BE2C (cell line): ENCODE results near the gene RSKR.
A peak's percentile ranks its signal among the peaks of the same experiment; 100 is the strongest.
"Not testable (repeated sequence)": the region's sequence is repeated elsewhere in the genome, so short reads cannot be mapped to it uniquely, and the experiment has no call there.

Experiments
- DNase-seq: peaks from one replicate; pipeline ENCODE4 v3.0.0-alpha.2; 2020
- H3K27me3 ChIP-seq: fragments of 250-450 bp; sonication (Bioruptor Pico); 2 replicates; pipeline ENCODE4 v1.5.1; 2020; ENCODE audit warnings: mild to moderate bottlenecking
- H3K36me3 ChIP-seq: fragments of 250-450 bp; sonication (Bioruptor Pico); 2 replicates; pipeline ENCODE4 v1.5.1; 2020; ENCODE audit warnings: mild to moderate bottlenecking
- H3K4me1 ChIP-seq: fragments of 250-450 bp; sonication (Bioruptor Pico); 2 replicates; pipeline ENCODE4 v1.5.1; 2020
- H3K4me3 ChIP-seq: 2 replicates; pipeline ENCODE4 v1.5.1; 2011; ENCODE audit warnings: low read depth, low read length
- H3K9me3 ChIP-seq: fragments of 250-450 bp; sonication (Bioruptor Pico); 2 replicates; pipeline ENCODE4 v1.5.1; 2020
- TF ChIP-seq, protein P1 (sequence below): IDR thresholded peaks from 2 replicates; pipeline ENCODE4 v1.5.1; 2012; ENCODE audit warnings: mild to moderate bottlenecking, low read depth, low read length

Gene RSKR

GRCh38 chr17:28612936-28613872 lies 781 bp downstream of the RSKR start:
- Histone ChIP-seq H3K9me3 (no peaks in the 10 kb centered on the region), H3K36me3 (peaks cover 13% of the 10 kb centered on the region), H3K27me3 (no peaks in the 10 kb centered on the region), H3K4me1 (no peaks in the 10 kb centered on the region), H3K4me3 (no peak overlapping the region)
- peak; percentile 45 for DNase-seq
- TF ChIP-seq, protein P1, sequence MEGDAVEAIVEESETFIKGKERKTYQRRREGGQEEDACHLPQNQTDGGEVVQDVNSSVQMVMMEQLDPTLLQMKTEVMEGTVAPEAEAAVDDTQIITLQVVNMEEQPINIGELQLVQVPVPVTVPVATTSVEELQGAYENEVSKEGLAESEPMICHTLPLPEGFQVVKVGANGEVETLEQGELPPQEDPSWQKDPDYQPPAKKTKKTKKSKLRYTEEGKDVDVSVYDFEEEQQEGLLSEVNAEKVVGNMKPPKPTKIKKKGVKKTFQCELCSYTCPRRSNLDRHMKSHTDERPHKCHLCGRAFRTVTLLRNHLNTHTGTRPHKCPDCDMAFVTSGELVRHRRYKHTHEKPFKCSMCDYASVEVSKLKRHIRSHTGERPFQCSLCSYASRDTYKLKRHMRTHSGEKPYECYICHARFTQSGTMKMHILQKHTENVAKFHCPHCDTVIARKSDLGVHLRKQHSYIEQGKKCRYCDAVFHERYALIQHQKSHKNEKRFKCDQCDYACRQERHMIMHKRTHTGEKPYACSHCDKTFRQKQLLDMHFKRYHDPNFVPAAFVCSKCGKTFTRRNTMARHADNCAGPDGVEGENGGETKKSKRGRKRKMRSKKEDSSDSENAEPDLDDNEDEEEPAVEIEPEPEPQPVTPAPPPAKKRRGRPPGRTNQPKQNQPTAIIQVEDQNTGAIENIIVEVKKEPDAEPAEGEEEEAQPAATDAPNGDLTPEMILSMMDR = peak; percentile 67

DNA sequence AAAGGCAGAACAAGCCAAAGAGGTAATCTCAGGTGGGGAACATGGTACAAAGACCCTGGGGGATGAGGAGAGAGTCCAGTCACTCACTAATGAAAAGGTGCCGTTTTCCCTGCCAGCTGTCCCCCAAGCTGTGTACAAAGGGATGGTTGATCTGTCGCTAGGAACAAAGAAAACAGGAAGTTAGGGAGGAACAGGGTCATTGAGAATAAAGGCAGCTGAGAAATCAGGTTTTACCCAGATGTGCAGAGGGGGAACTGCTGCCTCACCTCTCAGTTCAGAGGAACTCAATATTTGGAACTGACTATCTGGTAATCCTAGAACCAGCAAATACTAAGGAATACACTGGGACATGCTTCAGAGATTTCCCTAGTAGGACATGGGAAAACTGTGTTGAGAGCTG lies 1.5 kb downstream of the RSKR start:
- TF ChIP-seq, protein P1 = no peak
- no peak for DNase-seq
- H3K27me3 ChIP-seq = no peaks in the 10 kb centered on the region
- H3K36me3 ChIP-seq = peaks cover 13% of the 10 kb centered on the region
- no peak overlapping the region for H3K4me3 ChIP-seq
- no peaks in the 10 kb centered on the region for H3K9me3 ChIP-seq
- no peaks in the 10 kb centered on the region for H3K4me1 ChIP-seq

- Histone ChIP-seq H3K9me3 (no peaks in the 10 kb centered on the region), H3K27me3 (no peaks in the 10 kb centered on the region), H3K4me3 (no peak overlapping the region), H3K36me3 (no peaks in the 10 kb centered on the region), H3K4me1 (no peaks in the 10 kb centered on the region)
- DNase-seq = no peak
- TF ChIP-seq, protein P1 = no peak
These were observed 3.6 kb downstream of the RSKR start for GRCh38 chr17:28610376-28610775.

DNA sequence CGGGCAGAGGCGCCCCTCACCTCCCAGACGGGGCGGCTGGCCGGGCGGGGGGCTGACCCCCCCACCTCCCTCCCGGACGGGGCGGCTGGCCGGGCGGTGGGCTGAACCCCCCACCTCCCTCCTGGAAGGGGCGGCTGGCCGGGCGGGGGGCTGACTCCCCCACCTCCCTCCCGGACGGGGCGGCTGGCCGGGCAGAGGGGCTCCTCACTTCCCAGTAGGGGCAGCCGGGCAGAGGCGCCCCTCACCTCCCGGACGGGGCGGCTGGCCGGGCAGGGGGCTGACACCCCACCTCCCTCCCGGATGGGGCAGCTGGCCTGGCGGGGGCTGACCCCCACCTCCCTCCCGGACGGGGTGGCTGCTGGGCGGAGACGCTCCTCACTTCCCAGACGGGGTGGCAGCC lies 10.0 kb downstream of the RSKR start:
- H3K4me3 ChIP-seq, H3K27me3 ChIP-seq, DNase-seq, H3K36me3 ChIP-seq, H3K9me3 ChIP-seq, H3K4me1 ChIP-seq: not testable (repeated sequence)

- Histone ChIP-seq H3K36me3 (no peaks in the 10 kb centered on the region), H3K4me1 (no peaks in the 10 kb centered on the region), H3K4me3 (peak overlapping the region; percentile 78), H3K9me3 (no peaks in the 10 kb centered on the region), H3K27me3 (no peaks in the 10 kb centered on the region)
- DNase-seq = peak; percentile 28
- TF ChIP-seq, protein P1 = no peak
These were observed 14.4 kb downstream of the RSKR start for GRCh38 chr17:28599311-28600184.

GRCh38 chr17:28598799-28599310 lies 15.1 kb downstream of the RSKR start, which contains the start of gene SPAG5:
Gene SPAG5, minus strand, starts transcription at chr17:28599025. Its CDS starts 79 bp downstream, at chr17:28598946.
- Histone ChIP-seq H3K4me3 (peak within 1 kb of the TSS; percentile 78), H3K36me3 (no peaks in the 10 kb centered on the region)
- TF ChIP-seq, protein P1 = no peak

More at GRCh38 chr17:28598799-28599310, 15.1 kb downstream of the RSKR start, which contains the start of gene SPAG5:
- Histone ChIP-seq H3K9me3 (no peaks in the 10 kb centered on the region), H3K4me1 (no peaks in the 10 kb centered on the region), H3K27me3 (no peaks in the 10 kb centered on the region)
- DNase-seq = peak; percentile 87
